ENCODE measurements around the gene SPATA21. TPM values are rescaled to one million over a fixed set of nuclear protein-coding genes. Genes with fewer than 3 reads are reported as not detected.
"Not testable (repeated sequence)": the region's sequence is repeated elsewhere in the genome, so short reads cannot be mapped to it uniquely, and the experiment has no call there.

Gene SPATA21
- total and polyA plus RNA-seq, 2 experiments from 2014 or later = not detected

GRCh38 chr1:16484501-16484835 lies 47.2 kb upstream of the SPATA21 start:
- Histone ChIP-seq H3K27ac (no peak overlapping the region), H3K27me3 (replicated peaks; ENCODE audit: insufficient read depth) (no peaks in the 10 kb centered on the region), H3K36me3 (ENCODE audit: low read depth) (peaks cover 2% of the 10 kb centered on the region; the same call in 1 of the 2 replicates), H4K20me1 (ENCODE audit: insufficient read depth) (no peaks in the 10 kb centered on the region), H3F3A (ENCODE audit: insufficient read depth) (no peaks in the 10 kb centered on the region), H3K9me2 (ENCODE audit: insufficient read depth) (no peaks in the 10 kb centered on the region), H3K4me3 (no peak overlapping the region), H3K4me1 (ENCODE audit: insufficient read depth) (no peaks in the 10 kb centered on the region), H3K9ac (no peak overlapping the region), H3K4me2 (ENCODE audit: unreplicated experiment) (no peak overlapping the region), H3K9me3 (ENCODE audit: low read depth) (no peaks in the 10 kb centered on the region), H3K79me2 (ENCODE audit: insufficient read depth) (no peaks in the 10 kb centered on the region), H2AFZ (no peak overlapping the region)
- in situ Hi-C loops (cut with MboI) = no loop called here
- no peak for DNase-seq
- no peak for TF ChIP-seq EZH2phosphoT487 (IDR thresholded peaks at IDR 0.05; ENCODE audit: insufficient read depth, low read depth)
- no peak for TF ChIP-seq EZH2 (IDR thresholded peaks at IDR 0.05; ENCODE audit: insufficient read depth, poor library complexity, severe bottlenecking)
- WGBS, 2 experiments (ENCODE audit: low coverage in 1 of 2, low lambda C conversion rate in 2 of 2, missing lambda C conversion rate in 2 of 2) = 93 to 97% methylated on average over 7 to 8 of the region's 8 CpGs

- H3K9ac ChIP-seq; DNase-seq; H3K36me3 ChIP-seq (ENCODE audit: low read depth); H3K79me2 ChIP-seq (ENCODE audit: insufficient read depth); H3K27ac ChIP-seq; H3K4me2 ChIP-seq (ENCODE audit: unreplicated experiment); H3K9me3 ChIP-seq (ENCODE audit: low read depth); H3F3A ChIP-seq (ENCODE audit: insufficient read depth); H3K9me2 ChIP-seq (ENCODE audit: insufficient read depth); H2AFZ ChIP-seq; in situ Hi-C loops (cut with MboI); H3K4me1 ChIP-seq (ENCODE audit: insufficient read depth); H4K20me1 ChIP-seq (ENCODE audit: insufficient read depth); H3K27me3 ChIP-seq (replicated peaks; ENCODE audit: insufficient read depth); H3K4me3 ChIP-seq: not testable (repeated sequence)
- 87 to 88% methylated on average over 6 to 39 of the region's 45 CpGs for WGBS, 2 experiments (ENCODE audit: low coverage in 1 of 2, low lambda C conversion rate in 2 of 2, missing lambda C conversion rate in 2 of 2)
Observed at GRCh38 chr1:16483639-16484500, 46.6 kb upstream of the SPATA21 start.

GRCh38 chr1:16483146-16483545 lies 45.9 kb upstream of the SPATA21 start:
- H4K20me1 ChIP-seq (ENCODE audit: insufficient read depth); H3K9me2 ChIP-seq (ENCODE audit: insufficient read depth); H3K4me1 ChIP-seq (ENCODE audit: insufficient read depth); H3K4me2 ChIP-seq (ENCODE audit: unreplicated experiment); in situ Hi-C loops (cut with MboI); H3K36me3 ChIP-seq (ENCODE audit: low read depth); H2AFZ ChIP-seq; H3F3A ChIP-seq (ENCODE audit: insufficient read depth); DNase-seq; H3K9ac ChIP-seq; H3K79me2 ChIP-seq (ENCODE audit: insufficient read depth); H3K4me3 ChIP-seq; H3K27ac ChIP-seq; H3K9me3 ChIP-seq (ENCODE audit: low read depth); H3K27me3 ChIP-seq (replicated peaks; ENCODE audit: insufficient read depth): not testable (repeated sequence)
- 98 to 99% methylated on average over 25 to 26 of the region's 26 CpGs for WGBS, 2 experiments (ENCODE audit: low coverage in 1 of 2, low lambda C conversion rate in 2 of 2, missing lambda C conversion rate in 2 of 2)

- no peaks in the 10 kb centered on the region for H3K9me3 ChIP-seq (ENCODE audit: low read depth)
- no peaks in the 10 kb centered on the region for H3K4me1 ChIP-seq (ENCODE audit: insufficient read depth)
- no peak overlapping the region for H3K4me2 ChIP-seq (ENCODE audit: unreplicated experiment)
- H3K9ac ChIP-seq = no peak overlapping the region
- 93 to 94% methylated on average over 10 to 12 of the region's 12 CpGs for WGBS, 2 experiments (ENCODE audit: low coverage in 1 of 2, low lambda C conversion rate in 2 of 2, missing lambda C conversion rate in 2 of 2)
- H4K20me1 ChIP-seq (ENCODE audit: insufficient read depth) = no peaks in the 10 kb centered on the region
- no peaks in the 10 kb centered on the region for H3K27me3 ChIP-seq (replicated peaks; ENCODE audit: insufficient read depth)
- H3F3A ChIP-seq (ENCODE audit: insufficient read depth) = no peaks in the 10 kb centered on the region
- in situ Hi-C loops (cut with MboI) = no loop called here
- no peak overlapping the region for H3K4me3 ChIP-seq
- no peaks in the 10 kb centered on the region for H3K9me2 ChIP-seq (ENCODE audit: insufficient read depth)
- H3K79me2 ChIP-seq (ENCODE audit: insufficient read depth) = no peaks in the 10 kb centered on the region
- no peak for TF ChIP-seq EZH2 (IDR thresholded peaks at IDR 0.05; ENCODE audit: insufficient read depth, poor library complexity, severe bottlenecking)
- TF ChIP-seq EZH2phosphoT487 (IDR thresholded peaks at IDR 0.05; ENCODE audit: insufficient read depth, low read depth) = no peak
- H2AFZ ChIP-seq = no peak overlapping the region
- H3K36me3 ChIP-seq (ENCODE audit: low read depth) = peaks cover 6% of the 10 kb centered on the region
- no peak for DNase-seq
- no peak overlapping the region for H3K27ac ChIP-seq
Observed at GRCh38 chr1:16478091-16478490, 40.9 kb upstream of the SPATA21 start.

GRCh38 chr1:16475771-16476770 lies 38.8 kb upstream of the SPATA21 start:
- DNase-seq; H3K9ac ChIP-seq; H3K4me1 ChIP-seq (ENCODE audit: insufficient read depth); H3K27ac ChIP-seq; H3K79me2 ChIP-seq (ENCODE audit: insufficient read depth); H3K9me2 ChIP-seq (ENCODE audit: insufficient read depth); H3K27me3 ChIP-seq (replicated peaks; ENCODE audit: insufficient read depth); H4K20me1 ChIP-seq (ENCODE audit: insufficient read depth); H2AFZ ChIP-seq; in situ Hi-C loops (cut with MboI); H3K9me3 ChIP-seq (ENCODE audit: low read depth); H3F3A ChIP-seq (ENCODE audit: insufficient read depth); H3K4me2 ChIP-seq (ENCODE audit: unreplicated experiment); H3K4me3 ChIP-seq; H3K36me3 ChIP-seq (ENCODE audit: low read depth): not testable (repeated sequence)
- 95 to 96% methylated on average over 21 to 24 of the region's 29 CpGs for WGBS, 2 experiments (ENCODE audit: low coverage in 1 of 2, low lambda C conversion rate in 2 of 2, missing lambda C conversion rate in 2 of 2)

- not testable (repeated sequence) for H3K27me3 ChIP-seq (replicated peaks; ENCODE audit: insufficient read depth)
Observed at GRCh38 chr1:16474891-16475290, 37.7 kb upstream of the SPATA21 start.

More at GRCh38 chr1:16474891-16475290, 37.7 kb upstream of the SPATA21 start:
- H3F3A ChIP-seq (ENCODE audit: insufficient read depth); H3K4me3 ChIP-seq; H3K4me2 ChIP-seq (ENCODE audit: unreplicated experiment); H3K9ac ChIP-seq; H4K20me1 ChIP-seq (ENCODE audit: insufficient read depth); H3K9me3 ChIP-seq (ENCODE audit: low read depth); in situ Hi-C loops (cut with MboI); H3K27ac ChIP-seq; H3K36me3 ChIP-seq (ENCODE audit: low read depth); H3K9me2 ChIP-seq (ENCODE audit: insufficient read depth); H3K4me1 ChIP-seq (ENCODE audit: insufficient read depth); H2AFZ ChIP-seq; H3K79me2 ChIP-seq (ENCODE audit: insufficient read depth); DNase-seq: not testable (repeated sequence)
- WGBS, 2 experiments (ENCODE audit: low coverage in 1 of 2, low lambda C conversion rate in 2 of 2, missing lambda C conversion rate in 2 of 2) = 100% methylated on average over 2 of the region's 2 CpGs
